Upper lobe of left lung (tissue), 6 donors: ENCODE results near the gene ITPR2. TPM values are rescaled to one million over a fixed set of nuclear protein-coding genes. Genes with fewer than 3 reads are reported as not detected.

Source experiments
- ATAC-seq, 2 donors: fragments of 200-7000 bp; cut with Tn5 transposase; one replicate each; pipeline ENCODE4 v1.9.1; 2022; ENCODE audit warnings: mild to moderate bottlenecking in 2 of 2, moderate library complexity in 2 of 2; ENCODE audit not compliant: low FRiP score in 2 of 2
- DNase-seq, 2 donors: peaks; one replicate each; pipeline ENCODE4 v3.0.0-alpha.2; 2019 to 2020
- H3K27ac ChIP-seq, 4 donors: fragments of 200-600 bp; sonication (generic); one replicate each; pipeline ENCODE4 v1.5.1; 2016 to 2019
- H3K27me3 ChIP-seq, 4 donors: fragments of 200-600 bp; sonication (generic); one replicate each; pipeline ENCODE4 v1.5.1; 2017 to 2019
- H3K36me3 ChIP-seq, 4 donors: fragments of 200-600 bp; sonication (generic); one replicate each; pipeline ENCODE4 v1.5.1; 2016 to 2019
- H3K4me1 ChIP-seq, 4 donors: fragments of 200-600 bp; sonication (generic); one replicate each; pipeline ENCODE4 v1.5.1; 2018 to 2019
- H3K4me3 ChIP-seq, 4 donors: fragments of 200-600 bp; sonication (generic); one replicate each; pipeline ENCODE4 v1.5.1; 2017 to 2019; ENCODE audit warnings: mild to moderate bottlenecking in 2 of 4, moderate library complexity in 1 of 4
- H3K9me3 ChIP-seq, 4 donors: fragments of 200-600 bp; sonication (generic); one replicate each; pipeline ENCODE4 v1.5.1; 2018 to 2019
- CTCF ChIP-seq, 6 experiments: fragments of 450-650 bp in 4 of 6; fragments of 200-600 bp in 2 of 6; sonication (generic) in 2 of 6; IDR thresholded peaks; one replicate each; pipeline ENCODE4 v1.5.1; 2016 to 2019; ENCODE audit warnings: antibody characterized with exemption in 6 of 6
- EP300 ChIP-seq, 4 donors: sonication (generic); formaldehyde crosslinking; IDR thresholded peaks; one replicate each; pipeline ENCODE4 v1.5.1; 2017; ENCODE audit warnings: antibody characterized with exemption in 4 of 4, control low read depth in 2 of 4
- POLR2A ChIP-seq, 4 donors: fragments of 450-650 bp; IDR thresholded peaks; one replicate each; pipeline ENCODE4 v1.5.1; 2016 to 2017; ENCODE audit warnings: antibody characterized with exemption in 4 of 4, mild to moderate bottlenecking in 2 of 4
- POLR2AphosphoS5 ChIP-seq, 2 donors: sonication (generic); formaldehyde crosslinking; IDR thresholded peaks; one replicate each; pipeline ENCODE4 v1.5.1; 2017; ENCODE audit warnings: antibody characterized with exemption in 2 of 2
- WGBS, 2 donors: methylation state at CpG; one replicate each; pipeline ENCODE4 v1.1.5; 2017 to 2018; 5-methylcytosine and 5-hydroxymethylcytosine counted together
- total RNA-seq, 6 donors: library from RNA; depleted of rRNA in 4 of 6; stranded (reverse); fragments of >200 nt in 4 of 6; gene quantifications; one replicate each; pipeline versions ENCODE4 v1.1.0 to v1.2.1, GENCODE V29; 2016 to 2021
- donor health status: DM: no; HTN: no; CAD: no; lungs with moderate emphysema.
- donor health status: DM: no; HTN: yes; CAD: no; lungs with severe emphysema.

The ITPR2 gene
- total RNA-seq, 6 donors from 2014 or later: 35.5 to 115 (median 45.0) TPM

GRCh38 chr12:26345471-26346003 lies 487.5 kb downstream of the ITPR2 start:
- Histone ChIP-seq H3K4me3 (no peak overlapping the region), H3K4me1 (peaks cover 0 to 3% (median 0%) of the 10 kb centered on the region in 4 donors), H3K27me3 (no peaks in the 10 kb centered on the region), H3K9me3 (no peaks in the 10 kb centered on the region), H3K36me3 (no peaks in the 10 kb centered on the region), H3K27ac (no peak overlapping the region)
- 79 to 80% methylated on average over 2 of the region's 2 CpGs for WGBS, 2 donors
- TF ChIP-seq CTCF (IDR thresholded peaks at IDR 0.05) (no peak), EP300 (IDR thresholded peaks at IDR 0.05) (no peak), POLR2A (IDR thresholded peaks at IDR 0.05) (no peak), POLR2AphosphoS5 (IDR thresholded peaks at IDR 0.05) (no peak)
- ATAC-seq (no peak), DNase-seq (no peak)

- Histone ChIP-seq H3K27me3 (no peaks in the 10 kb centered on the region), H3K27ac (no peak overlapping the region), H3K4me1 (peaks cover 0 to 3% (median 0%) of the 10 kb centered on the region in 4 donors), H3K36me3 (peaks cover 0 to 9% (median 3%) of the 10 kb centered on the region in 4 donors), H3K9me3 (no peaks in the 10 kb centered on the region), H3K4me3 (no peak overlapping the region)
- DNase-seq (no peak), ATAC-seq (no peak)
- TF ChIP-seq EP300 (IDR thresholded peaks at IDR 0.05): no peak
Observed at GRCh38 chr12:26341491-26341890, 491.5 kb downstream of the ITPR2 start.

GRCh38 chr12:26340649-26341048 lies 492.3 kb downstream of the ITPR2 start:
- peaks cover 3 to 9% (median 3%) of the 10 kb centered on the region in 4 donors for H3K36me3 ChIP-seq
- no peaks in the 10 kb centered on the region for H3K27me3 ChIP-seq
- peak in 1 of 2 donors; percentile 63 for DNase-seq
- 14 to 42% methylated on average over 1 of the region's 1 CpG for WGBS, 2 donors
- ATAC-seq: peak; percentile 74 to 92
- TF ChIP-seq POLR2A (IDR thresholded peaks at IDR 0.05): peak in 1 of 4 donors; percentile 27
- peak in 1 of 2 donors; percentile 39 for TF ChIP-seq POLR2AphosphoS5 (IDR thresholded peaks at IDR 0.05)
- TF ChIP-seq EP300 (IDR thresholded peaks at IDR 0.05): peak in 1 of 4 donors; percentile 44
- no peak for TF ChIP-seq CTCF (IDR thresholded peaks at IDR 0.05)
- H3K27ac ChIP-seq: peak overlapping the region in 1 of 4 donors; percentile 53
- peaks cover 0 to 3% (median 0%) of the 10 kb centered on the region in 4 donors for H3K4me1 ChIP-seq
- H3K9me3 ChIP-seq: no peaks in the 10 kb centered on the region
- no peak overlapping the region for H3K4me3 ChIP-seq

- Histone ChIP-seq H3K27me3 (no peaks in the 10 kb centered on the region), H3K36me3 (peaks cover 3 to 9% (median 3%) of the 10 kb centered on the region in 4 donors), H3K4me1 (peaks cover 0 to 3% (median 0%) of the 10 kb centered on the region in 4 donors), H3K4me3 (no peak overlapping the region), H3K9me3 (no peaks in the 10 kb centered on the region), H3K27ac (peak overlapping the region in 1 of 4 donors; percentile 17)
- DNase-seq (no peak), ATAC-seq (no peak)
- no peak for TF ChIP-seq POLR2AphosphoS5 (IDR thresholded peaks at IDR 0.05)
- no peak for TF ChIP-seq POLR2A (IDR thresholded peaks at IDR 0.05)
- TF ChIP-seq EP300 (IDR thresholded peaks at IDR 0.05): no peak
- no peak for TF ChIP-seq CTCF (IDR thresholded peaks at IDR 0.05)
- WGBS, 2 donors: 91 to 96% methylated on average over 13 of the region's 13 CpGs
Observed at GRCh38 chr12:26339976-26340375, 493.0 kb downstream of the ITPR2 start.

- 78 to 80% methylated on average over 11 of the region's 11 CpGs for WGBS, 2 donors
- Histone ChIP-seq H3K27me3 (no peaks in the 10 kb centered on the region), H3K4me3 (no peak overlapping the region), H3K36me3 (peaks cover 3 to 9% (median 3%) of the 10 kb centered on the region in 4 donors), H3K4me1 (peaks cover 0 to 3% (median 0%) of the 10 kb centered on the region in 4 donors), H3K9me3 (peaks cover 0 to 4% (median 1%) of the 10 kb centered on the region in 4 donors), H3K27ac (no peak overlapping the region)
- DNase-seq: no peak
- TF ChIP-seq EP300 (IDR thresholded peaks at IDR 0.05): no peak
- TF ChIP-seq POLR2A (IDR thresholded peaks at IDR 0.05): no peak
- no peak for TF ChIP-seq CTCF (IDR thresholded peaks at IDR 0.05)
- no peak for TF ChIP-seq POLR2AphosphoS5 (IDR thresholded peaks at IDR 0.05)
- ATAC-seq: no peak
Observed at GRCh38 chr12:26338586-26339572, 494.1 kb downstream of the ITPR2 start.
